ENCODE data around the gene ATP2C1.
A peak's percentile ranks its signal among the peaks of the same experiment; 100 is the strongest.

The ATP2C1 gene

GRCh38 chr3:130894986-130895280, 1.0 kb downstream of the ATP2C1 start:
- DNase-seq (ENCODE audit: low spot score) = peak; percentile 27

GRCh38 chr3:130895690-130896488, 2.0 kb downstream of the ATP2C1 start:
- peak; percentile 7 for DNase-seq (ENCODE audit: low spot score)

- DNase-seq (ENCODE audit: low spot score) = no peak
Measured at GRCh38 chr3:130897316-130897715, 3.4 kb downstream of the ATP2C1 start.

- DNase-seq (ENCODE audit: low spot score) = peak; percentile 20
Measured at GRCh38 chr3:130900959-130901358, 7.1 kb downstream of the ATP2C1 start.

DNA sequence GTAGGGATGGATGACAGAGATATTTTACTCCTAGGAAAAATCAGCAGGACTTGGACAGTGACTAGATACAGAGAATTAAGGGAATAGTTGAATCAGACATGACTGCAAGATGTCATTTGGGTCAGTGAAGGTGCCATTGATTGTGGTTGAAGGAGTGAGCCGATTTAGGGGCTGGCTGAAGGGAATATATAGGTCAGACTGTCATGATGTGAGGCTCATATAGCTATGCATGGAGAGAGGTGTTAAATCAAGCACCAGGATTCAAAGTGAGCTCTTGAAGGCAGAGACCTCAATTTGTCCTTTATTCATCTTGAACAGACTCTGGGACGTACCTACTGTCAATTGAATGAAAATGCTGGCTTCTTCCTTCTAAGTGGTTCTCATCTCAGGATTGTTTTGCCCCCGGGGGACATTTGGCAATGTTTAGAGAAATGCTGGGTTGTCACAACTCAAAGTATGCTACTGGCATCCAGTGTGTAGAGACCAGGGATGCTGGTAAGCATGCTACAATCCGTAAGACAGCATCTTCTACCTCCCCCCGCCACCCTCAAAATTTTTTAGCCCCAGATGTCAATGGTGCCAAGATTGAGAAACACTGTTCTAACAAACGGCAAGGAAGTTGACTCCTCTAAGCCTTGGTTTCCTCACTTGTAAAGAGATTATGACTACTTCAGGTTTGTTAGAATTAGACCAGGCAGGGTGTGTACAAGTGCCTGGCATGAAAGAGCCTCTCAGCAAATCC, 7.8 kb downstream of the ATP2C1 start:
- DNase-seq (ENCODE audit: low spot score) = no peak

DNA sequence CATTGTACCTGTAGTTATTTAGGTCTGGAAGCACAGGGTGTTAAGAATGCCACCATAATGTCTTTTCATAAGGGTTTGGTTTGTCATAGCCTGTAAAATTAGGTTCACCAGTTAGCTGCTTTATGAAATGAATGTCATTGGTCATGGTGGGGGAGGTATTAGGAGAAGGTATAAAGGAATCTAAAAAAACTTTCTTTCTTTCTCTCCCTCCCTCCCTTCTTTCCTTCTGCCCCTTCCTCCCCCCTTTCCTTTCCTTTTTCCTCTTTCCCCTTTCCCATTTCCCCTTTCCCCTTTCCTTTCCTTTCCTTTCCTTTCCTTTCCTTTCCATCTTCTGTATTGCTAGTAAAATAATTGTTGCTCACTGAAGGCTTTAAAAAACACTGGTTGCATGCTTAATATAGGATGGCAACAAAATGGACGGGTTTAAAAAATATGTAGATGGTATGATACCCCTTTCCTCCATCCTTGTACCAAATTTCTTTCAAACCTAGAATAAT, 9.6 kb downstream of the ATP2C1 start:
- no peak for DNase-seq (ENCODE audit: low spot score)

DNA sequence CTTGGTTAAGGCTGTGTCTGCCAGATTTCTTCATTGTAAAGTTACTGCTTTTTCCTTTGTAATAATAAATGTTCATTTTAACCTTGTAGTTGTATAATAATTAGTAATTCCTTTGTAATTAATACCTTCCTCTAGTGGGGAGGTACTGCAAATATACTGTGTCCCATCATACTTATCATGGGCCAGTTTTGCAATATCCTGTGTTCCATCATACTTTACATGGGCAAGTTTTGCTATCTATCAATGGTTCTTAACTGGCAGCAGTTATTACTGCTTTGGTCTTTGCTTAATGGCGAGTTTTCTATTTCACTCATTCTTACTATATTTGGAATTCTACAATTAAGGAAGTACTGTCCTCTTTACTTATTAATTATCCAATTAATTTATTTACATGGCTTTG, 10.6 kb downstream of the ATP2C1 start:
- no peak for DNase-seq (ENCODE audit: low spot score)

DNA sequence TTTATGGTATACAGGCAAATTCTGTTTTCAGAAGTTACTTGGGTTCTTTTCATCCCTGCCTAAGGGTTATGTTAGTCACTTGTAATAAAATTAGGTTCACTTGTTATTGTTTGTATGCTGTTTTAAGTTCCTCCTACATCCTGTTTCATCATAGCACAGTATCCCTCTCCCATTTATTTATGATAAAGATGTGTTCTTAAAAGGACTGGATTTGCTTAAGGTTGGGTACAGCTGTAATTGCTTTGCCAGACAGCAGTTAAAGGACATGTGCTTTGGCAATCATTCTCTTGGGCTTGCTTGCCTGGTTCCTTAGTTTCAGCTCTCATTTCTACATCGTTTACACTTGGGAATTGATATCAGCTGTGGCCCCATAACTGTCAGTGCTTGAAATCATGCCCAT, 11.7 kb downstream of the ATP2C1 start:
- DNase-seq (ENCODE audit: low spot score) = no peak

- DNase-seq (ENCODE audit: low spot score) = no peak
Measured at GRCh38 chr3:130906374-130906995, 12.6 kb downstream of the ATP2C1 start.

DNA sequence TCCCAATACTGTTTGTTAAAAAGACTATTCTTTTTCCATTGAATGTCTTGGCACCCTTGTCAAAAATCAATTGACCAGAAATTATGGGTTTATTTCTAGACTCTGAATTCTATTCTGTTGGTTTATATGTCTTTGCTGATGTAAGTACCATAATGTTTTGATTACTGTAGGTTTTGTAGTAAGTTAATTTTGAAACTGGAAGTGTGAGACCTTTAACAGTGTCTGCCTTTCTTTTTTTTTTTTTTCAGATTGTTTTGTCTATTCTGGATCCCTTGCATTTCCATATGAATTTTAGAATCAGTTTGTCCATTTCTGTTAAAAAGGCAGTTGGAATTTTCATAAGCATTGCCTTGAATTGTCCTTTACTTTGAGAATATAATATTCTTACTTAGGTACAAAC, 13.6 kb downstream of the ATP2C1 start:
- no peak for DNase-seq (ENCODE audit: low spot score)

DNA sequence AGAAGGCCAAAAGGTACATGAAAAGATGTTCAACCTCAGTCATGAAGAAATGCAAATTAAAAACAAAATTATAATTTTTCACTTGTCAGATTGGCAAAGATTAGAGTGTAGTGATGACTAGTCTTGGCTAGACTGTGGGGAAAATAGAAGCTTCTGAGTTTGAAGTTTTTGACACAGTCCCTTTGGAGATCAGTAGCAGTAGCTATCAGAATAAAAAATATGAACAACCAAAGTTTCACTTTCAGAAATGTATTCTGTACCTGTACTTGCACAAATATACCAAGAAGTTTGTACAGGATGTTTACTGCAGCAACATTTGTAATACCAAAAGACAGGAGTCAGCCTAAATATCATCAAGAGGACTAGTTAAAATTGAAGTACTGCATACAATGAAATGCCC, 14.1 kb downstream of the ATP2C1 start:
- DNase-seq (ENCODE audit: low spot score) = no peak

DNA sequence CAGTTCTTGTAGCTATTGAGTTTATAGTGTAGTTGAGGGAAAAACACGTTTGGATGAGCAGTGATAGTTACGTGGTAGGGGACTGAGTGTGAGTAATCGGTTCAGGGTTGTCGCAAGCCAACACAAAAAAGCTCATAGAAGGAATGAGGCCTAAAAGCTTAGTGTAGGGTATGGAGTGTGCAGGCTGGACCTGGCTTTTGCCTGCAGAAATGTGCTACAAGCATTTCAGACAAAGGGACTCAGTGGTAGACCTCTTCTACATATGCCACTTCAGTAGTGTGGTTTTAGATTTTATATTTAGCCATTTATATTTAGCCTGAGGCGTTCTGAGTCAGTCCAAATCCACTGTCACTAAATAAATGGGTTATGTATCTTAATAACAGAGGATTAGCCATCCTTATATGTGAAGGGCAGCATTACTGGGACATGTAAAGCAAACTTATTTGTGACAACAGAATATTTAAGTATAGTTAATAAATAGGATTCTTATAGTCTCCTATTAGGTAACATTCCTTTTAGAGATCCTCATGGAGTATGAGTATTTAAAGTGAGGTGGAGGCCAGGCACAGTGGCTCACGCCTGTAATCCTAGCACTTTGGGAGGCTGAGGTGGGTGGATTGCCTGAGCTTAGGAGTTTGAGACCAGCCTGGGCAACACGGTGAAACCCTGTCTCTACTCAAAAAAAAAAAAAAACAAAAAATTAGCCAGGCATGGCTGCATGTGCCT, 21.8 kb downstream of the ATP2C1 start:
- DNase-seq (ENCODE audit: low spot score) = no peak

DNA sequence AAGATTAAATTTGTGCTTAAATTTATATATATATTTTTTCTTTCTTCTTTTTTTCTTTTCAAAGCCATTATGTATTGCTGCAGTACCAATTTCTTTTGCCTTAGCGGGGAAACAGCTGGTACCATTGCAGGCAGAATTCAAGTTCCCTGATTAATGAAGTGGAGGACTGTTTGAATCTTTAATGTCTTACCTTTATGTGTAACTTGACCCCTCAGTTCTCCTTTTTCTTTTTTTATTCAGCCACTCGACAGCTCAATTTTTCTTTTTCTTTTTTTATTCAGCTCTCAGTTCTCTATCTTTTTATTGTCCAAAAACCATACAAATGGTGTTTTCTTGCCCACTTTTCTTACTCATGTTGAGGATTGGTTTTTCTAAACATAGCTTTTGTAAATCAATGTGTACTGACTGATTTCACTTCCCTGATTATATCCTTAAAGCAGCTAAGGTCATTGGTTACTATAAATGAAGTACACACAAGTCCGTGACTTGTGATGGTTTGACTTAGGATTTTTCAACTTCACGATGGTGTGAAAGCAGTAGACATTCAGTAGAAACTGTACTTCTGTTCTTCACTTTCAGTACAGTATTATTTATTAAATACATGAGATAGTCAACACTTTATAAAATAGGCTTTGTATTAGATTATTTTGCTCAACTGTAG, 22.8 kb downstream of the ATP2C1 start:
- DNase-seq (ENCODE audit: low spot score) = peak; percentile 7

- no peak for DNase-seq (ENCODE audit: low spot score)
Measured at GRCh38 chr3:130918328-130918727, 24.4 kb downstream of the ATP2C1 start.

- DNase-seq (ENCODE audit: low spot score) = peak; percentile 23
Measured at GRCh38 chr3:130925628-130926027, 31.7 kb downstream of the ATP2C1 start.

DNA sequence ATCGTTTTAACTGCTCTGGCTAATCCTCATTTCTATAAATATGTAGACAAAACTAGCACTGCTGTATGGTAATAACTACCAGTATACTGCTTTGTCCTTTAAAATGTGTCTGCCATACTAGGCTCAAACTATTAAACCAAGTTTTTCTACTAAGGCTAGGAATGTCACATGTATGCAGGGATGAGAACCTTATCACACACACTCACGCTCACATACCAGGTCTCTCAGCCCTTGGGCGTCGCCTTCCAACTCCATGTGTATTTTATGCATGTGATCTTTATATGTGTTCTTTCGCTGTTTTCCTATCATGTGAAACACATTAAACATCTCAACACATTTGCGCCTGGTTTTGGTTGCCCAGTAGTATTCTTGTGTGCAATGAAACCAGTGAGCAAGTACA, 32.6 kb downstream of the ATP2C1 start:
- no peak for DNase-seq (ENCODE audit: low spot score)

DNA sequence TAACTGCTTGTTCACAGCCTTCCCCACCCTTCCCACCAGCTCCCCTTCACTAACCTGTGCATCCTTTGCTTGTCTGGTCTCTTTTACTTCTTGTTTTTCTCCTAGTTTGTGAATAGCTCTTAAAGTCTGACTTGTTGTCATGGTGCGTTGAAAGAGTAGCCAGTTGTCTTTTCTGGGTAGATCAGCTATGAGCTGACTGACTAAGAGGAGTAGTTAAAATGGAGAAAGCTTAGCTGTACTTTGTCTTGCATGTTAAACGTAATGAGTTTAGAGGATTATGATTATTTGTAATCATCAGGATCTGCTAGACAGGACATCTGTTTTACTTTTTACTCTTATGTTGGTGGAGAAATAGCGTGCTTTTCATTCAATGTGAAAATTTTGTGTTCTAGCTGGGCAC, 35.9 kb downstream of the ATP2C1 start:
- no peak for DNase-seq (ENCODE audit: low spot score)

DNA sequence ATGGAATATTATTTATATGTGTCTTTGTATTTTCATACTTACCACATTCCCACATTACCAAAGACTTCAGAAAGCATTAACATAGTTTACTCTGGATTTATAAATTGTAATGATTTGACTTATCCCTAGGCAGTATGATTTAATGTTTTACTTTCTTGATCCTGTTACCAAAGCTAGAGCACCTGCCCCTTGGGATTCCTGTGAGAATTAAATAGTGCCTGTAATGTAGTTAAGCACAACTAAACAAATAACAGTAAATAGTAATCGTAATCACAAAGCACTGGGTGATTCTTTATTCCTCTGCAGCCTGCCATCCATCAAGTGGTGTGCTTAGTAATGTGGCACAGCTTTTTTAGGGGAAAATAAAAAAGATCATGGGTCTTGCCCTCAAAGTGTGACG, 39.1 kb downstream of the ATP2C1 start:
- DNase-seq (ENCODE audit: low spot score) = no peak

GRCh38 chr3:130933801-130934345, 40.0 kb downstream of the ATP2C1 start:
- no peak for DNase-seq (ENCODE audit: low spot score)

DNA sequence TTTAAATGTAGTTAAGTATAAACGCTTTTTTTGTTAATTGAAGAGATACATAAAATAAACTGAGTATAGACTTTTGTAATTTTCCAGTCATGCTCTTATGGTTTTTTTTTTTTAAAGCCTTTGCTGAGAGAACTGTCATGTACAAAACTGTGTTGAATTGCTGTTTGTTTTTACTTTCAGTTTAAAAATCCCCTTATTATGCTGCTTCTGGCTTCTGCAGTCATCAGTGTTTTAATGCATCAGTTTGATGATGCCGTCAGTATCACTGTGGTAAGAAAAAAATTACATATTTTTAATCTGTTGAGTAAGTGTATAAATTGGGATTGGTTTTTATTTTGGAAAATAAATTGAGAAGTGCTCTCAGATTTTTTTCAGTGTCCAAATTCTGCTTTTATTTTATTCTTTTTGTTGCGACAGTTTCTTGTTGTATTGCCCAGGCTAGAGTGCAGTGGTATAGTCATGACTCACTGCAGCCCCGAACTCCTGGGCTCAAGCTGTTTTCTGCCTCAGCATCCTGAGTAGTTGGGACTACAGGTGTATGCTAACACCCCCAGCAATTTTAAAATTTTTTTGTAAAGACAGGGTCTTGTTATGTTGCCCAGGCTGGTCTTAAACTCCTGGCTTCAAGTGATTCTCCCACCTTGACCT, 40.7 kb downstream of the ATP2C1 start:
- no peak for DNase-seq (ENCODE audit: low spot score)

Data from NAMALWA (cell line).